NB4 (cell line): ENCODE measurements around the gene PALD1.

Source experiments
- MYC ChIP-seq: IDR thresholded peaks from 2 replicates; pipeline ENCODE4 v1.6.1; 2011; ENCODE audit warnings: low read depth, low read length
- POLR2A ChIP-seq: IDR thresholded peaks from 2 replicates; pipeline ENCODE4 v1.6.1; 2011; ENCODE audit warnings: mild to moderate bottlenecking; ENCODE audit not compliant: insufficient read length; ENCODE audit errors: extremely low read depth
- TF ChIP-seq, protein P1 (sequence below): IDR thresholded peaks from one replicate; pipeline ENCODE4 v1.5.1; 2012; ENCODE audit warnings: low read depth, low read length

DNA sequence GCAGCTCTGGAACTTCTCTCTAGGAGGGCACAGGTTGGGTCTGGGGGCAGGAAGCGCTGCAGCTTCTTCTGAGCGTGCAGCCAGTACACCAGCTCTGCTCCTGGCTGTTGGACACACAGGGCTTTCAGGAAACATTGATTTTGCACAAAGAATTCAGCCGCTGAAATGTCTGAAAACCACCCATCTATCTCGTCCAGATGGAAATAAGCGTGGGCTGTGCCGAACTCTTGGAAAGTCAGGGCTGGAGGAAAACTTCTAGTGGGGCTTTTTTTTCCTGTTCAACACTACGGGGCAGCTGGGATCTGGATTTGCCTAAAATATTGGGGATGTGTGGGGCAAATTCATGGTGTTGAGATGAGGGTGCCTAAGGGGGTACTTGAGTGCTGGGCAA is 31.2 kb downstream of the PALD1 start:
- TF ChIP-seq POLR2A (no peak), MYC (no peak)
- TF ChIP-seq, protein P1, sequence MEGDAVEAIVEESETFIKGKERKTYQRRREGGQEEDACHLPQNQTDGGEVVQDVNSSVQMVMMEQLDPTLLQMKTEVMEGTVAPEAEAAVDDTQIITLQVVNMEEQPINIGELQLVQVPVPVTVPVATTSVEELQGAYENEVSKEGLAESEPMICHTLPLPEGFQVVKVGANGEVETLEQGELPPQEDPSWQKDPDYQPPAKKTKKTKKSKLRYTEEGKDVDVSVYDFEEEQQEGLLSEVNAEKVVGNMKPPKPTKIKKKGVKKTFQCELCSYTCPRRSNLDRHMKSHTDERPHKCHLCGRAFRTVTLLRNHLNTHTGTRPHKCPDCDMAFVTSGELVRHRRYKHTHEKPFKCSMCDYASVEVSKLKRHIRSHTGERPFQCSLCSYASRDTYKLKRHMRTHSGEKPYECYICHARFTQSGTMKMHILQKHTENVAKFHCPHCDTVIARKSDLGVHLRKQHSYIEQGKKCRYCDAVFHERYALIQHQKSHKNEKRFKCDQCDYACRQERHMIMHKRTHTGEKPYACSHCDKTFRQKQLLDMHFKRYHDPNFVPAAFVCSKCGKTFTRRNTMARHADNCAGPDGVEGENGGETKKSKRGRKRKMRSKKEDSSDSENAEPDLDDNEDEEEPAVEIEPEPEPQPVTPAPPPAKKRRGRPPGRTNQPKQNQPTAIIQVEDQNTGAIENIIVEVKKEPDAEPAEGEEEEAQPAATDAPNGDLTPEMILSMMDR = no peak
